HG03060 (cell line): Measurements from ENCODE around the gene OR4D6.

Experiments used
- ATAC-seq: cut with Tn5 transposase; IDR thresholded peaks from one replicate; pipeline ENCODE4 v1.9.1; 2021; ENCODE audit warnings: low read depth, moderate number of reproducible peaks; ENCODE audit not compliant: unreplicated experiment

OR4D6 gene

GRCh38 chr11:59503276-59503675 lies 46.5 kb downstream of the OR4D6 start, which contains the start of gene OR4D11:
Gene OR4D11, plus strand, starts transcription at chr11:59503576. Its CDS starts 0 bp downstream, at chr11:59503576.
- ATAC-seq = no peak
